T-cell (primary cell): Measurements from ENCODE around the gene LMO7. TPM values are rescaled to one million over a fixed set of nuclear protein-coding genes. Genes with fewer than 3 reads are reported as not detected.

Experiments
- ATAC-seq, 4 experiments: fragments of 200-7000 bp in 3 of 4; fragments of 150-1000 bp in 1 of 4; cut with Tn5 transposase; replicated peaks in 1 of 4; 1 replicate in 3 of 4; 2 replicates in 1 of 4; pipeline ENCODE4 v1.10.0; 2021; ENCODE audit warnings: moderate library complexity in 3 of 4, mild to moderate bottlenecking in 2 of 4, moderate number of reproducible peaks in 1 of 4
- CTCF ChIA-PET, 2 donors: fragments of 300-600 bp; sonication (Branson Sonifier 250); formaldehyde crosslinking; loops; one replicate each; lab custom pipeline; 2022; ENCODE audit warnings: antibody characterized with exemption in 2 of 2; lab: Charles Lee
- POLR2A ChIA-PET, 2 donors: fragments of 300-600 bp; sonication (Branson Sonifier 250); formaldehyde crosslinking; loops; one replicate each; lab custom pipeline; 2022; ENCODE audit warnings: antibody characterized with exemption in 2 of 2; lab: Charles Lee
- DNase-seq, 35 experiments: peaks; one replicate each; pipeline versions ENCODE4 v3.0.0 to v3.0.0-alpha.2; 2013 to 2023
- H3K27ac ChIP-seq: one replicate; pipeline ENCODE4 v1.5.1; 2013; ENCODE audit warnings: low read length
- H3K27me3 ChIP-seq, 2 experiments: replicated peaks in 1 of 2; 1 replicate in 1 of 2; 2 replicates in 1 of 2; pipeline versions ENCODE4 v1.6.1 to v1.7.0; 2013; ENCODE audit warnings: low read length in 1 of 2, mixed read lengths in 1 of 2; ENCODE audit not compliant: control insufficient read depth in 2 of 2, insufficient read depth in 2 of 2; ENCODE audit errors: extremely low read depth in 1 of 2
- H3K36me3 ChIP-seq, 2 donors: 1 replicate in 1 of 2; 2 replicates in 1 of 2; pipeline versions ENCODE4 v1.6.1 to v1.7.0; 2013; ENCODE audit warnings: low read length in 1 of 2; ENCODE audit not compliant: control insufficient read depth in 2 of 2, insufficient read depth in 1 of 2; ENCODE audit errors: extremely low read depth in 1 of 2
- H3K4me1 ChIP-seq, 2 experiments: 1 replicate in 1 of 2; 2 replicates in 1 of 2; pipeline versions ENCODE4 v1.6.1 to v1.7.0; 2013; ENCODE audit warnings: low read length in 2 of 2, mixed read lengths in 1 of 2; ENCODE audit not compliant: insufficient read depth in 2 of 2, control insufficient read depth in 1 of 2; ENCODE audit errors: extremely low read depth in 1 of 2
- H3K4me3 ChIP-seq, 2 donors: 1 replicate in 1 of 2; 2 replicates in 1 of 2; pipeline versions ENCODE4 v1.5.1 to v1.7.0; 2013; ENCODE audit warnings: mild to moderate bottlenecking in 2 of 2, low read length in 1 of 2, moderate library complexity in 1 of 2; ENCODE audit not compliant: control insufficient read depth in 1 of 2; ENCODE audit errors: extremely low read depth in 1 of 2
- H3K9me3 ChIP-seq: 2 replicates; pipeline ENCODE4 v1.7.0; 2013
- H3K27ac Mint-ChIP-seq, 2 donors: one replicate each; pipeline ENCODE4 v1.8.0; 2020 to 2021; ENCODE audit warnings: mild to moderate bottlenecking in 2 of 2, mixed read lengths in 2 of 2
- H3K27me3 Mint-ChIP-seq, 2 donors: one replicate each; pipeline ENCODE4 v1.8.0; 2021 to 2022; ENCODE audit warnings: mixed read lengths in 2 of 2
- H3K36me3 Mint-ChIP-seq: one replicate; pipeline ENCODE4 v1.8.0; 2021; ENCODE audit warnings: mixed read lengths
- H3K4me1 Mint-ChIP-seq, 3 donors: one replicate each; pipeline ENCODE4 v1.8.0; 2020 to 2022; ENCODE audit warnings: mixed read lengths in 3 of 3, mild to moderate bottlenecking in 1 of 3
- H3K4me3 Mint-ChIP-seq, 3 donors: one replicate each; pipeline ENCODE4 v1.8.0; 2020 to 2022; ENCODE audit warnings: mild to moderate bottlenecking in 3 of 3, mixed read lengths in 3 of 3, moderate library complexity in 3 of 3
- H3K9me3 Mint-ChIP-seq, 3 donors: one replicate each; pipeline ENCODE4 v1.8.0; 2020 to 2022; ENCODE audit warnings: mixed read lengths in 3 of 3
- WGBS: methylation state at CpG from one replicate; pipeline ENCODE4 v1.1.5; 2013; ENCODE audit warnings: missing lambda C conversion rate; ENCODE audit not compliant: insufficient coverage; 5-methylcytosine and 5-hydroxymethylcytosine counted together
- total RNA-seq, 35 experiments: library from RNA in 6 of 35; stranded (reverse) in 6 of 35; fragments of 120-200 nt in 1 of 35; gene quantifications; one replicate each; pipeline versions ENCODE4 v1.2.1 to v1.2.4 and lab custom pipeline; 2013 to 2026

Gene LMO7
- total RNA-seq, 5 donors from 2014 or later (not counting 1 experiment from before 2014, with no cell fraction given): 22.6 to 46.8 (median 34.0) TPM

GRCh38 chr13:75641026-75641425 is 4.9 kb downstream of the LMO7 start:
- ChIA-PET POLR2A (interaction anchor here in 1 of 2 donors (0.5 kb wide), 1 partner anchor 1550 kb away, joined by 10 read pairs; no protein-coding TSS in a partner anchor), CTCF (interaction anchor here in 1 of 2 donors (0.6 kb wide), 1 partner anchor 34 kb away, joined by 3 read pairs; no protein-coding TSS in a partner anchor)
- H3K9me3 ChIP-seq: no peaks in the 10 kb centered on the region
- 85% methylated on average over 3 of the region's 6 CpGs for WGBS
- no peak overlapping the region for H3K27ac ChIP-seq
- H3K27ac Mint-ChIP-seq: no peak overlapping the region
- no peaks in the 10 kb centered on the region for H3K27me3 ChIP-seq
- peaks cover 5% of the 10 kb centered on the region for H3K36me3 Mint-ChIP-seq
- H3K4me1 ChIP-seq: peaks cover 10 to 13% of the 10 kb centered on the region in 2 experiments
- H3K36me3 ChIP-seq: no peaks in the 10 kb centered on the region
- DNase-seq (no peak), ATAC-seq (no peak)
- H3K4me3 ChIP-seq: no peak overlapping the region
- H3K4me3 Mint-ChIP-seq: no peak overlapping the region
- peaks cover 10 to 16% (median 13%) of the 10 kb centered on the region in 3 donors for H3K4me1 Mint-ChIP-seq
- H3K27me3 Mint-ChIP-seq: peaks cover 5 to 6% of the 10 kb centered on the region in 2 donors
- H3K9me3 Mint-ChIP-seq: no peaks in the 10 kb centered on the region

GRCh38 chr13:75643182-75643581 is 7.1 kb downstream of the LMO7 start:
- Mint-ChIP-seq H3K9me3 (no peaks in the 10 kb centered on the region), H3K36me3 (peaks cover 10% of the 10 kb centered on the region), H3K4me3 (no peak overlapping the region), H3K27ac (no peak overlapping the region), H3K27me3 (peaks cover 1 to 2% of the 10 kb centered on the region in 2 donors), H3K4me1 (peaks cover 0 to 5% (median 4%) of the 10 kb centered on the region in 3 donors)
- Histone ChIP-seq H3K4me3 (no peak overlapping the region), H3K4me1 (no peaks in the 10 kb centered on the region), H3K9me3 (no peaks in the 10 kb centered on the region), H3K27ac (no peak overlapping the region), H3K36me3 (no peaks in the 10 kb centered on the region), H3K27me3 (no peaks in the 10 kb centered on the region)
- WGBS: no CpG with 5 or more reads among the region's 1 CpG
- no peak for DNase-seq
- ATAC-seq: no peak
- POLR2A ChIA-PET: no interaction called here
- CTCF ChIA-PET: no interaction called here

GRCh38 chr13:75643693-75644092 is 7.6 kb downstream of the LMO7 start:
- Mint-ChIP-seq H3K27me3 (peaks cover 0 to 1% of the 10 kb centered on the region in 2 donors), H3K36me3 (peaks cover 14% of the 10 kb centered on the region), H3K27ac (no peak overlapping the region), H3K4me1 (peaks cover 0 to 3% (median 2%) of the 10 kb centered on the region in 3 donors), H3K4me3 (no peak overlapping the region), H3K9me3 (no peaks in the 10 kb centered on the region)
- Histone ChIP-seq H3K4me3 (no peak overlapping the region), H3K4me1 (no peaks in the 10 kb centered on the region), H3K36me3 (no peaks in the 10 kb centered on the region), H3K27me3 (no peaks in the 10 kb centered on the region), H3K9me3 (no peaks in the 10 kb centered on the region), H3K27ac (no peak overlapping the region)
- ChIA-PET CTCF (no interaction called here), POLR2A (no interaction called here)
- DNase-seq (no peak), ATAC-seq (no peak)

- no CpG with 5 or more reads among the region's 3 CpGs for WGBS
- ChIA-PET POLR2A (interaction anchor here in 1 of 2 donors (0.7 kb wide), 1 partner anchor 23 kb away, joined by 3 read pairs; no protein-coding TSS in a partner anchor), CTCF (interaction anchor here in 1 of 2 donors (0.7 kb wide), 1 partner anchor 307 kb away, joined by 3 read pairs; no protein-coding TSS in a partner anchor)
- Mint-ChIP-seq H3K27ac (no peak overlapping the region), H3K4me3 (no peak overlapping the region), H3K9me3 (no peaks in the 10 kb centered on the region), H3K4me1 (peaks cover 0 to 3% (median 2%) of the 10 kb centered on the region in 3 donors), H3K27me3 (no peaks in the 10 kb centered on the region), H3K36me3 (peaks cover 21% of the 10 kb centered on the region)
- H3K9me3 ChIP-seq: no peaks in the 10 kb centered on the region
- no peaks in the 10 kb centered on the region for H3K36me3 ChIP-seq
- no peaks in the 10 kb centered on the region for H3K4me1 ChIP-seq
- no peak overlapping the region for H3K27ac ChIP-seq
- H3K27me3 ChIP-seq: no peaks in the 10 kb centered on the region
- DNase-seq (no peak), ATAC-seq (no peak)
- no peak overlapping the region for H3K4me3 ChIP-seq
Observed at GRCh38 chr13:75645141-75645540, 9.0 kb downstream of the LMO7 start.

GRCh38 chr13:75647126-75647784 is 11.1 kb downstream of the LMO7 start:
- Histone ChIP-seq H3K4me3 (no peak overlapping the region), H3K27me3 (no peaks in the 10 kb centered on the region), H3K36me3 (no peaks in the 10 kb centered on the region), H3K4me1 (no peaks in the 10 kb centered on the region), H3K9me3 (no peaks in the 10 kb centered on the region), H3K27ac (no peak overlapping the region)
- no peak overlapping the region for H3K4me3 Mint-ChIP-seq
- DNase-seq (no peak), ATAC-seq (no peak)
- H3K9me3 Mint-ChIP-seq: no peaks in the 10 kb centered on the region
- no peak overlapping the region for H3K27ac Mint-ChIP-seq
- H3K4me1 Mint-ChIP-seq: peaks cover 0 to 2% (median 0%) of the 10 kb centered on the region in 3 donors
- POLR2A ChIA-PET: interaction anchor here in 1 of 2 donors (0.6 kb wide), 1 partner anchor 1279 kb away, joined by 6 read pairs; no protein-coding TSS in a partner anchor
- no CpG with 5 or more reads among the region's 1 CpG for WGBS
- peaks cover 25% of the 10 kb centered on the region for H3K36me3 Mint-ChIP-seq
- H3K27me3 Mint-ChIP-seq: no peaks in the 10 kb centered on the region
- CTCF ChIA-PET: interaction anchor here in 1 of 2 donors (0.6 kb wide), 1 partner anchor 20 kb away, joined by 3 read pairs; no protein-coding TSS in a partner anchor

- no peaks in the 10 kb centered on the region for H3K4me1 ChIP-seq
- no peaks in the 10 kb centered on the region for H3K36me3 ChIP-seq
- POLR2A ChIA-PET: no interaction called here
- no peaks in the 10 kb centered on the region for H3K9me3 Mint-ChIP-seq
- H3K4me3 ChIP-seq: no peak overlapping the region
- CTCF ChIA-PET: no interaction called here
- no peaks in the 10 kb centered on the region for H3K9me3 ChIP-seq
- H3K27me3 Mint-ChIP-seq: no peaks in the 10 kb centered on the region
- DNase-seq (no peak), ATAC-seq (no peak)
- H3K27ac ChIP-seq: no peak overlapping the region
- H3K4me3 Mint-ChIP-seq: no peak overlapping the region
- peaks cover 0 to 2% (median 0%) of the 10 kb centered on the region in 3 donors for H3K4me1 Mint-ChIP-seq
- no peaks in the 10 kb centered on the region for H3K27me3 ChIP-seq
- WGBS: no CpG with 5 or more reads among the region's 2 CpGs
- no peak overlapping the region for H3K27ac Mint-ChIP-seq
- peaks cover 25% of the 10 kb centered on the region for H3K36me3 Mint-ChIP-seq
Observed at GRCh38 chr13:75648446-75648845, 12.3 kb downstream of the LMO7 start.
